ENCODE measurements around the gene MSTO1. TPM values are rescaled to one million over a fixed set of nuclear protein-coding genes. Genes with fewer than 3 reads are reported as not detected.
A peak's percentile ranks its signal among the peaks of the same experiment; 100 is the strongest.

MSTO1 gene
- total RNA-seq, 2 experiments from 2014 or later = 68.6 to 82.9 TPM

- no peaks in the 10 kb centered on the region for H3K79me2 ChIP-seq (ENCODE audit: insufficient read depth, low read depth, low read length)
- DNase-seq (ENCODE audit: low spot score) = no peak
- no peaks in the 10 kb centered on the region for H3K9me2 ChIP-seq (ENCODE audit: insufficient read depth, low read length)
- no peak for TF ChIP-seq CTCF (conservative IDR thresholded peaks at IDR 0.05; ENCODE audit: low read length)
- TF ChIP-seq EZH2phosphoT487 (IDR thresholded peaks at IDR 0.05; ENCODE audit: borderline replicate concordance, low read depth, low read length) = no peak
- no peak overlapping the region for H3K4me2 ChIP-seq (ENCODE audit: low read length)
- ChIA-PET CTCF (ENCODE audit: unreplicated experiment) (no interaction called here), POLR2A (no interaction called here)
- H3K27ac ChIP-seq (ENCODE audit: low read depth, low read length, poor library complexity, severe bottlenecking) = no peak overlapping the region
- peaks cover 31% of the 10 kb centered on the region for H3K9me3 ChIP-seq (ENCODE audit: low read length)
- no peaks in the 10 kb centered on the region for H4K20me1 ChIP-seq (ENCODE audit: insufficient read depth, low read length)
- no peak overlapping the region for H2AFZ ChIP-seq (ENCODE audit: low read length)
- H3K36me3 ChIP-seq (ENCODE audit: insufficient read depth, low read length) = no peaks in the 10 kb centered on the region
- H3K4me3 ChIP-seq (ENCODE audit: low read depth, low read length, poor library complexity, severe bottlenecking) = no peak overlapping the region
- H3K4me1 ChIP-seq (ENCODE audit: insufficient read depth, low read length, poor library complexity, severe bottlenecking) = peaks cover 7% of the 10 kb centered on the region
- no TSS peak for BruUV-seq (replicated peaks)
- intact Hi-C loops (cut with micrococcal nuclease; ENCODE audit: unreplicated experiment) = no loop called here
These were observed 33.2 kb downstream of the MSTO1 start for GRCh38 chr1:155643230-155643629.

- POLR2A ChIA-PET = interaction anchor here (0.7 kb wide), 1 partner anchor 9 kb away, joined by 3 read pairs; no protein-coding TSS in a partner anchor
- peaks cover 24% of the 10 kb centered on the region for H3K9me3 ChIP-seq (ENCODE audit: low read length)
- no peak overlapping the region for H3K4me2 ChIP-seq (ENCODE audit: low read length)
- intact Hi-C loops (cut with micrococcal nuclease; ENCODE audit: unreplicated experiment) = no loop called here
- DNase-seq (ENCODE audit: low spot score) = no peak
- BruUV-seq (replicated peaks) = no TSS peak
- H3K27ac ChIP-seq (ENCODE audit: low read depth, low read length, poor library complexity, severe bottlenecking) = no peak overlapping the region
- no peaks in the 10 kb centered on the region for H3K9me2 ChIP-seq (ENCODE audit: insufficient read depth, low read length)
- no peaks in the 10 kb centered on the region for H3K36me3 ChIP-seq (ENCODE audit: insufficient read depth, low read length)
- CTCF ChIA-PET (ENCODE audit: unreplicated experiment) = interaction anchor here (0.6 kb wide), 1 partner anchor 241 kb away, joined by 3 read pairs; no protein-coding TSS in a partner anchor
- no peak overlapping the region for H3K4me3 ChIP-seq (ENCODE audit: low read depth, low read length, poor library complexity, severe bottlenecking)
- no peaks in the 10 kb centered on the region for H4K20me1 ChIP-seq (ENCODE audit: insufficient read depth, low read length)
- H2AFZ ChIP-seq (ENCODE audit: low read length) = peak overlapping the region; percentile 23; the same call in 1 of the 2 replicates
- peaks cover 7% of the 10 kb centered on the region for H3K4me1 ChIP-seq (ENCODE audit: insufficient read depth, low read length, poor library complexity, severe bottlenecking)
- TF ChIP-seq EZH2phosphoT487 (IDR thresholded peaks at IDR 0.05; ENCODE audit: borderline replicate concordance, low read depth, low read length) (no peak), CTCF (conservative IDR thresholded peaks at IDR 0.05; ENCODE audit: low read length) (no peak)
- no peaks in the 10 kb centered on the region for H3K79me2 ChIP-seq (ENCODE audit: insufficient read depth, low read depth, low read length)
These were observed 35.1 kb downstream of the MSTO1 start for GRCh38 chr1:155645034-155645598.

- CTCF ChIA-PET (ENCODE audit: unreplicated experiment) = interaction anchor here (0.6 kb wide), 1 partner anchor 240 kb away, joined by 3 read pairs; no protein-coding TSS in a partner anchor
- TF ChIP-seq CTCF (conservative IDR thresholded peaks at IDR 0.05; ENCODE audit: low read length) = no peak
- no peak for TF ChIP-seq EZH2phosphoT487 (IDR thresholded peaks at IDR 0.05; ENCODE audit: borderline replicate concordance, low read depth, low read length)
- H3K9me3 ChIP-seq (ENCODE audit: low read length) = peaks cover 24% of the 10 kb centered on the region
- no TSS peak for BruUV-seq (replicated peaks)
- H3K4me1 ChIP-seq (ENCODE audit: insufficient read depth, low read length, poor library complexity, severe bottlenecking) = peaks cover 7% of the 10 kb centered on the region
- no peaks in the 10 kb centered on the region for H3K36me3 ChIP-seq (ENCODE audit: insufficient read depth, low read length)
- H3K79me2 ChIP-seq (ENCODE audit: insufficient read depth, low read depth, low read length) = no peaks in the 10 kb centered on the region
- no peak overlapping the region for H3K27ac ChIP-seq (ENCODE audit: low read depth, low read length, poor library complexity, severe bottlenecking)
- H3K4me3 ChIP-seq (ENCODE audit: low read depth, low read length, poor library complexity, severe bottlenecking) = no peak overlapping the region
- H2AFZ ChIP-seq (ENCODE audit: low read length) = peak overlapping the region; percentile 23; the same call in 1 of the 2 replicates
- POLR2A ChIA-PET = interaction anchor here (0.7 to 1.2 kb wide), 3 partner anchors 9 to 437 kb away, joined by 3 to 4 read pairs (median 3); partner anchors contain the start of gene MEX3A
- H3K9me2 ChIP-seq (ENCODE audit: insufficient read depth, low read length) = no peaks in the 10 kb centered on the region
- H3K4me2 ChIP-seq (ENCODE audit: low read length) = no peak overlapping the region
- DNase-seq (ENCODE audit: low spot score) = no peak
- intact Hi-C loops (cut with micrococcal nuclease; ENCODE audit: unreplicated experiment) = no loop called here
- H4K20me1 ChIP-seq (ENCODE audit: insufficient read depth, low read length) = no peaks in the 10 kb centered on the region
These were observed 35.6 kb downstream of the MSTO1 start for GRCh38 chr1:155645648-155646047.

Measured in OCI-LY7 (cell line).